HG02610 (cell line): Measurements from ENCODE around the gene MAP1LC3B2.

Source experiments
- ATAC-seq: cut with Tn5 transposase; IDR thresholded peaks from one replicate; pipeline ENCODE4 v1.9.1; 2021; ENCODE audit warnings: mild to moderate bottlenecking, moderate library complexity; ENCODE audit not compliant: unreplicated experiment

The MAP1LC3B2 gene

DNA sequence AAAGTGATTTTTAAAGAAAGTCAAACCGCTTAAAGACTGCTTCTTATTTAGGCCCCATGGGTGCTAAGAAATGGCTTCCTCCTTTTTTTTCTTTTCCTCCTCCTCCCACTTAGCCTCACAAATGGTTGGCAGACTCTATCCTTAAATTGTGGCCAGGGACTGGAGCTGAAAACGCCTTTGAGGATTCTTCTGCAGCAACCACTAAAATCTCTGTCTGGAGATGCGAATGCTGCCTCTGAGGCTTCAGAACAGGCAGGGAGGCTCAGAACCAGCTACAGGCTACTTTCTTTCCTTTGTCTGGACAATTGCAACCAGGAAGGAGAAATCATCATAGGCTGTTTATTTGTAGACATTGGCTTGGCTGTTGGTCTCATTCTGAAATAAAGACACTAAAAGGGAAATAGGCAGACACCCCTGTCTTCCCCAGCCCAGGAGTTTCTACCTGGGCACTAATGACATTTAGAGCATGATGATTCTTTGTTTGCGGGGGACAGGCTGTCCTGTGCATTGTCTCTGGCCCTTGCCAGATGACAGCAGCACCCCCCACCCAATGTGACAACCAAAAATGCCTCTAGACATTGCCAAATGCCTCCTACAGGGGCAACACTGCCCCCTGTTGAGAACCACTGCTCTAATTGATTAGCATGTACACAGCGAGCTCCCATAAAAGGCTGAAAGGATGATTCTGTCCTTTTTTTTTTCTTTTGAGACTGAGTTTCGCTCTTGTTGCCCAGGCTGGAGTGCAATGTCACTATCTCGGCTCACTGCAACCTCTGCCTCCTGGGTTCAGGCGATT is 50.3 kb downstream of the MAP1LC3B2 start:
- ATAC-seq = no peak

DNA sequence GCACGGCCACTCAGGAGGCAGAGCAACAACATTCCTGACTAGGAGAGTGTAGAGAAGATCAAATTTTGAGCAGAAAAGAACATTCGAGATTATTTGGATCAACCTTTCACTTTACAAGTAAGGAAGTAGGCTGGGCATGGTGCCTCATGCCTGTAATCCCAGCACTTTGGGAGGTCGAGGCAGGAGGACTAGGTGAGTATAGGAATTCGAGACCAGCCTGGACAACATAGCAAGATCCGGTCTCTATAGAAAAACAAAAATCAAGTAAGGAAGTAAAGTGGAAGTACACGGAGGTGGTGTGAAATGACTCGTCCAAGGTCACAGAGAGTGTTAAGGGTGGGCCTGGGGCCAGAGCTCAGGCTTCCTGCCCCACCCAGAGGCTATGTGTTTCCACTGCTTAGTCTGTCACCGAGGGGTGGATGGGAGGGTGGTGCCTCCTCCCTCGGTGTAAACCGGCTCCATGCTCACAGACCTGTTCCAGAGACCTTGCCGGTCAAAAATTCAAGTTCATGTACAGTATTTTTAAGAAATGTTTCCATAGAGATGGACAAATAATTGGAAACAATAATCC is 51.9 kb downstream of the MAP1LC3B2 start:
- ATAC-seq = no peak

DNA sequence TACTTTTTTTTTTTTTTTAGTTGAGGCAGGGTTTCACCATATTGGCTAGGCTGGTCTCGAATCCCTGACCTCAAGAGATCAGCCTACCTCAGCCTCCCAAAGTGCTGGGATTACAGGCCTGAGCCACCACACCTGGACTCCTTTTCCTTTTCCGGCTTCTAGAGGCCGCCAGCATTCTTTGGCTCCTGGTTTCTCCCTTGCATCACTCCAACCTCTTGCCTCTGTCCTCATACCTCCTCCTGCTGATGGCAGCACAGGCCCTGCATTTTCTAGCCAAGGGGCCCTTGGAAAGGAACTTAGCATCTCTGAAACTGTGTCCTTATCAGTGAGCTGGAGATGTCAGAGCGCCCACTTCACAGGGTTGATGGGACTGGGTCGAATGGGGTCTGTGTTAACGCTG is 53.3 kb downstream of the MAP1LC3B2 start:
- ATAC-seq = no peak

DNA sequence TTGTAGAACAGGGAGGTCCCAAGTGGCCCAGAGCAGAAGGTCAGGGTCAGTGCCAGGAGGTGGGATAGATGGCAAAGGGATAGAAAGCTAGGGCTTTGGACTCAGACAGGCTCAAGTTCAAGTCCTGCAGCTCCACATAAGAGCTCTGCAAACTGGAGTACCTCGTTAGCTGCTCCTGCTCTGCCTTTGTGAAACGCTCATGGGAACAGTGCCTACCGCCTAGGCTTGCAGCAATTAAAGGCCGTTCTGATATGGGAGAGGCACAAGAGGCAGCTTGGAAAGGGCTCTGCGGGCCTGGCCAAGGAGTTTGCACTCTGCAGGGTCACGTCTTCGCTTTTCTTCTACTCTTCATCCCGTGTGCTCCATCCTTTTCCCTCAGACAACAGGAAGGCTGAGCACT is 54.1 kb downstream of the MAP1LC3B2 start:
- no peak for ATAC-seq

DNA sequence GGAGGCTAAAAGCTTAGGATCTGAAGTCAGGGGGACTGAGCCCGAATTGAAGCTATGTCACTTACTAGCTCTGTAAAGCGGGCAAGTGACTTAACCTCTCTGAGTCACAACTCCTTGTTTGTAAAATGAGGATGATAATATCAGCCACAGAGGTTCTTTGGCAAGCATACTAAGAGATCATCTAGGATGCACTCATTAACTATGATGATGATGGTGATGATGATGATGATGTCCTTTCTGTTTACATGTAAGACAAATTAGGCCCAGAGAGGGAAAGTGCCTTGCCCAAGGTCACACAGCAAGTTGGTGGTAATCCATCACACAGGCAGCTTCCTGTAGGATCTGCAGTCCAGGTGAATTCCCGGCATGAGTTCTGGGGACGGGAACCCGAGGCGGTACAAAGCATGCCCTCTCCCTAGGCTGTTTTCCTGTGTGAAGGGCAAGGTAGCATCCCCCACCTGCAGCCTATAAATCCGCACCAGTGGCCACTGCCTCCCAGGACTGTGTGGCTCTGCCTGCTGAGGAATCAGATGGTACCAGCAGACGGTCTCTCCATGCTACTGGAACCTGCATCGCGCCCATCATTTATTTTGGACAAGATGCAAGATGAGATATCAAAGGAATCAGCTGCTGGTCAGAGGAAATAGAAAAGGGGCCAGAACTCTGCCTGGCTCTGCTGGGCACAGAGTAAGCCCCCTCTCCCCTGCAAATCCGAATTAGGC is 55.2 kb downstream of the MAP1LC3B2 start:
- no peak for ATAC-seq

DNA sequence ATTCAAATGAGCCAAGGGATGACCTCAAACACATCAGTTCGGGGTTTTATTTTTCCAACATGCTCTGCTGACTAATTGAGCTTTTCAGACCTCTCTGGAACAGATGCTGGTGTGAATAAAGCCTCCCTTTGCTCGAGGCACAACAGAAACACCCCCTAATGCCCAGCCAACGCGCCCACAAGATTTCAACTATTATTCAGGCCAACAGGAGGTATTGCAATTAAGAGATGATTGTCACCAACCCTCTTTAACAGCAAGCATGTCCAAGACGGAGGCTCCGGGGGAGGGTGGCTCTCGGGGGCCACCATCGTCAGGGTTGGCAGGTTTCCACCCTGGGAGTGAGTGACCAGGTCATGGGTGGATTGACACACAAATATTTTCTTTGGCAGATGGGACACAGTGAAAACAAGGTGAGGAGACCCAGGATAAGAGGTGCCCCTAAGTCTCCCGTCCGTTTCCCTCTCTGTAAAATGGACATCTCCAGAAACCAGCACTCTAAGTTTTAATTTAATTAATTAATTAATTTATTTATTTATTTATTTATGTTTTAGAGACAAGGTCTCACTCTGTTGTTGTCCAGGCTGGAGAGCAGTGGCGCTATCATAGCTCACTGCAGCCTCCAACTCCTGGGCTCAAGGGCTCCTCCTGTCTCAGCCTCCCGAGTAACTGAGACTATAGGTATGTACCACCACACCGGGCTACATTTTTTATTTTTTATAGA is 56.1 kb downstream of the MAP1LC3B2 start:
- ATAC-seq = no peak

DNA sequence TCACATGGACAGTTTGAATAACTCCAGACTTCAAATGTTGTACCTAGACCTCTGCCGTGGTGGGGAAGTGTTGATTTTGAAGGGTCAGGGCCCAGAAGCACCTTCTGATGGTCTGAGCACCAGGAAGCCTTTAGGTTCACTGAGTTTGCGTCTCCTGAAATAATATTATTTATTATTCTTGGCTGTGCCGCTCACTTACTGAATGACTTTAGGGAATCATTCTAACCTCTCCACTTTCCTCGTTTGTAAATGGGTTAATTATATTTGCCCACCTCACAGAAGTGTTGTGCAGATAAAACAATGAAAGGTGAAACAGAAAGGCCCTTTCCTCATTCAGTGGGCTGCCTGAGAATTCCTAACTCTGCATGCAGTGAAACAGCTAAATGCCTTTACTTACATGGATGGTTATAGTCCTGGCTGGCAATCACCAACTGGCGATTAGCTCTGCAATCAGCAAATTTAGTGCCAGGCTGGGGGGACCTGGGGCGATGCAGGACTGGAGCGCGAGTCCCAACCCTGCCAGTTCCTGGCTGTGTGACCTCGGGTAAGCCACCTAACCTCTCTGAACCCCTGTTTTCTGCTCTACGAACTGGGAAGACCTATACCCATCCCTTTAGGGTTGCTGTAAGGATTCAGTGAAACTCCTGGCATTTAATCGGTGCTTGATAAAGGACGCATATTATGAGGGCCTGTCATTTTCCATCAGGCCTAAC is 57.5 kb downstream of the MAP1LC3B2 start:
- no peak for ATAC-seq

DNA sequence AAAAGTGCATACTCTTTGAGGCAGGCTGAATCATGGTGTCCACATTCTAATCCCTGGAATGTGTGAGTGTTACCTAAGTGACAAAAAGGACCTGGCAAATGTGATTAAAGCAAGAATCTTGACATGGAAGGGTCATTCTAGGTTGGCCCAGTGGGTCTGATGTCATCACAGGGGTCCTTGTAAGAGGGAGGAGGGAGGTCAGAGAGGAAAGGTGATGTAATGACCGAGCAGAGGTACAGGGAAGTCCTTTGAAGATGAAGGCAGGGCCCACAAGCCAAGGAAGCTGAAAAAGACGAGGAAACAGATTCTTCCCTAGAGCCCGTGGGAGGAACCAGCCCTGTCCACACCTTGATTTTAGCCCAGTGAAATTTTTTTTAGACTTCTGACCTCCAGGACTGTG is 60.1 kb downstream of the MAP1LC3B2 start:
- no peak for ATAC-seq

DNA sequence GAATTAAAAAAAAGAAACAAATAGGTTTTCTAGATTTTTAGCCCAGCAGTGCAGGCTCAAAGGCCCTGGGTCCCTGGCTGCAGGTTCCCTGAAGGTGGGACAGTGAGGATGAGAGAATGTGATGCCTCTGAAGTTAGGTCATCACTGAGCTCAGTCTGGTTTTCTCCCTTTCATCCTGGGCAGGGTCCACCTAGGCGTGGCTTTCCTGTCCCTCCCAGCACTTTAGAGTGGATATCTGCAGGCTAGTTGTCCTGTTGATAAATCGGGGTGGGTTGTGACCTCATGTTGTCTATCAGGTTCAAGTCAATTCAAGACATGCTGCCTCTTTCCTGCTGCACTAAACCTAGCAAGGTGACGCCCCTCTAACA is 60.9 kb downstream of the MAP1LC3B2 start:
- no peak for ATAC-seq

DNA sequence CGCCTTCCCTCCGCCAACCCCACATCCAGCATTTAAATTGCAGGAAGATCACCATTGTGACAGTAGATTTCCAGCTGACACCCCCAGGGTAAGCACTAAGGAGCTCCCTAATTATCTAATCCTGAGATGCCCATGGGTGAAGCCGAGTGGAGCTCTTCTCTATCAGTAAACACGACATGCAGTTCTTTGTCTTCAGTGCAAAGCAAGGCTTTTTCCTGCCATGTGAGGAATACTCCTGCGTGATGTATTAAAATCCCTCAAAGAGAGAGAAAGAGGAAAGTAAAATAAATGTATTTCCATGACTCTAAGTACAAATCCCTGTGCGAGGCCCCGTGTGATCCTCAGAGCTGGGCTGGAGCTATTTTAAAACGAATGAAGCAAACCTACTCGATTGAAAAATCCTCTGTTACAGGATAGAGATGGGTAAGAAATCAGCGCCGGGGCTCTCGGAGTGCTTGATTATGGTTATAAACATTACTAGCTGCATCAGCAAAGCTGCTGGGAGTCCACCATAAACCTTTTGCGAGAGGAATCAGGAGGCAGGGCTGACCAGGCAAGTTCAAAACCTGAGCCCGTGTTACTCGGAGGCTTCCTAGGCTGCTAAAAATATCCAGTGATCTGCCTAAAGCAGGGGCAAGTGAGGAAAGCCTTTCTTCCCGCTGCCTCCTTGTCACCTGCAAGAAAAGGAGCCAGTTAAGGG is 61.5 kb downstream of the MAP1LC3B2 start:
- no peak for ATAC-seq

DNA sequence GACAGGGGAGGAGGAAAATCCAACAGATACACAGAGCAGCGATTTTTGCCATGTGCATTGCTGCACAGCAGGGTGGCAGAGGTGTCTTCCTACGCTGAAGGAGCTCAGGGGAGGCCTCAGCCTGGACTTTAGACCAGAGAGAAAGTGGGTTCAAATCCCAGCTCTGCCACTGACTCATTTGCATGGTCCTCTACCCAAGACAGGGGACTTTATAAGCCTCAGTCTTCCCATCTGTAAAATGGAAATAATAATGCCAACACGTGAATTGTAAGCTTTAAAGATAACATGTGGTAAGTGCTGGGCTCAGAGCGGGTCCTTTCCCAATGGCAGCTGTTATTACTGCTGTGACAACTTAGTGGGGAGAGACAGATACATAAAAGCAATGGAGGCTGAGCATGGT is 62.0 kb downstream of the MAP1LC3B2 start:
- no peak for ATAC-seq

DNA sequence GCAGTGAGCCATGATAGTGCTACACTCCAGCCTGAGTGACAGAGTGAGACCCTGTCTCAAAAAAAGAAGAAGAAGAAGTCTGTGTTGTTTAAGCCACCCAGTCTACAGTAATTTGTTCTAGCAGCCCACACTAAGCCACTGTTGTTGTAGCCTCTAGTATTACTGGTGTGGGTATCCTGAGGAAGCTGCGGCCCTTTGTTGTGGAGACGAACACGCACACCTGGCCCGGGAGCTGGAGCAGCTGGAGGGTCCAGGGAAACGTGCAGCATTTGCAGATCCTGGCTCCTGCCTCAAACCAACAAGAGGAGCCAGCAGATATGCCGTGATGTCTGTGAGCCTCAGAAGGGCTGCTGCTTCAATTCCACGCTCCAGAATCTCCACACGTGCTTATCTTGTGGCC is 65.3 kb downstream of the MAP1LC3B2 start:
- no peak for ATAC-seq

DNA sequence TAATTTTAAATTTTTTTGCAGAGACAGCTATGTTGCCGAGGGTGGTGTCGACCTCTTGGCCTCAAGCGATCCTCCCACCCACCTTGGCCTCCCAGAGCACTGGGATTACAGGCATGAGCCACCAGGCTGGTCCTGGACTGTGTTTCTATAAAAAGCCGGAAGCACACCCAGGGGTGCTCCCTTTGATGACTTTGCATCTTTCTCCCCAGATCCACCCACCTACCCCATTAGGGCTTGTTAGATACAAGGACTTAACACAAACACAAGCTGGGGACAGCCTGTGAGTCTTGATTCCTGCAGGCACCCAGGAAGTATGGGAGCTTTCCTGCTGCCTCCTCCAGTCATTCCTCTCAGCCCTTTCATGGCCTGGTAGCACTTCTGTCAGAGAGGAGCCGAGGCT is 67.0 kb downstream of the MAP1LC3B2 start:
- ATAC-seq = no peak
